ENCODE results near the gene FMO1. TPM values are rescaled to one million over a fixed set of nuclear protein-coding genes. Genes with fewer than 3 reads are reported as not detected.
A peak's percentile ranks its signal among the peaks of the same experiment; 100 is the strongest.

Gene FMO1
- polyA plus RNA-seq (2013, experiment 1 of 2) = not detected
- polyA plus RNA-seq (2013, experiment 2 of 2) = not detected

GRCh38 chr1:171248302-171248701, at the start of gene FMO1:
TSS of gene FMO1 (plus strand) at chr1:171248494. CDS start at chr1:171258088, 9,594 bp downstream.
- H3K4me3 ChIP-seq (ENCODE audit: low read length) = no peak within 1 kb of the TSS
- WGBS = 96% methylated on average over 4 of the region's 4 CpGs
- no peaks in the 10 kb centered on the region for H3K9me3 ChIP-seq (ENCODE audit: insufficient read depth, low read depth, low read length)
- peaks cover 5% of the 10 kb centered on the region; the same call in 1 of the 2 replicates for H3K27me3 ChIP-seq (ENCODE audit: insufficient read depth, low read length)
- no peak within 1 kb of the TSS for H3K9ac ChIP-seq (ENCODE audit: low read depth, low read length)
- peaks cover 20% of the 10 kb centered on the region; the same call in 1 of the 2 replicates for H3K4me1 ChIP-seq (ENCODE audit: insufficient read depth, low read length)
- H3K36me3 ChIP-seq (ENCODE audit: insufficient read depth, low read length) = no peaks in the 10 kb centered on the region
- H3K27ac ChIP-seq (ENCODE audit: low read depth, low read length) = no peak within 1 kb of the TSS

GRCh38 chr1:171204296-171204695, 44.0 kb upstream of the FMO1 start:
- H3K36me3 ChIP-seq (ENCODE audit: insufficient read depth, low read length) = no peaks in the 10 kb centered on the region
- H3K4me1 ChIP-seq (ENCODE audit: insufficient read depth, low read length) = peaks cover 10% of the 10 kb centered on the region; the same call in 1 of the 2 replicates
- no peak overlapping the region for H3K9ac ChIP-seq (ENCODE audit: low read depth, low read length)
- 95% methylated on average over 4 of the region's 5 CpGs for WGBS
- no peaks in the 10 kb centered on the region for H3K27me3 ChIP-seq (ENCODE audit: insufficient read depth, low read length)
- H3K4me3 ChIP-seq (ENCODE audit: low read length) = no peak overlapping the region
- H3K9me3 ChIP-seq (ENCODE audit: insufficient read depth, low read depth, low read length) = no peaks in the 10 kb centered on the region
- H3K27ac ChIP-seq (ENCODE audit: low read depth, low read length) = no peak overlapping the region

- H3K4me1 ChIP-seq (ENCODE audit: insufficient read depth, low read length) = peaks cover 28% of the 10 kb centered on the region
- no peak overlapping the region for H3K9ac ChIP-seq (ENCODE audit: low read depth, low read length)
- no peak overlapping the region for H3K4me3 ChIP-seq (ENCODE audit: low read length)
- no peak overlapping the region for H3K27ac ChIP-seq (ENCODE audit: low read depth, low read length)
- H3K36me3 ChIP-seq (ENCODE audit: insufficient read depth, low read length) = no peaks in the 10 kb centered on the region
- H3K9me3 ChIP-seq (ENCODE audit: insufficient read depth, low read depth, low read length) = no peaks in the 10 kb centered on the region
- WGBS = 86% methylated on average over 3 of the region's 3 CpGs
- no peaks in the 10 kb centered on the region for H3K27me3 ChIP-seq (ENCODE audit: insufficient read depth, low read length)
These were observed 41.9 kb upstream of the FMO1 start for GRCh38 chr1:171206204-171206977.

GRCh38 chr1:171206978-171207355, 41.3 kb upstream of the FMO1 start:
- H3K9me3 ChIP-seq (ENCODE audit: insufficient read depth, low read depth, low read length) = no peaks in the 10 kb centered on the region
- H3K27me3 ChIP-seq (ENCODE audit: insufficient read depth, low read length) = no peaks in the 10 kb centered on the region
- H3K4me1 ChIP-seq (ENCODE audit: insufficient read depth, low read length) = peaks cover 27% of the 10 kb centered on the region
- no peaks in the 10 kb centered on the region for H3K36me3 ChIP-seq (ENCODE audit: insufficient read depth, low read length)
- WGBS = 95% methylated on average over 1 of the region's 1 CpG
- H3K4me3 ChIP-seq (ENCODE audit: low read length) = no peak overlapping the region
- no peak overlapping the region for H3K27ac ChIP-seq (ENCODE audit: low read depth, low read length)
- H3K9ac ChIP-seq (ENCODE audit: low read depth, low read length) = no peak overlapping the region

- Histone ChIP-seq H3K4me1 (ENCODE audit: insufficient read depth, low read length) (peaks cover 26% of the 10 kb centered on the region), H3K9me3 (ENCODE audit: insufficient read depth, low read depth, low read length) (no peaks in the 10 kb centered on the region), H3K4me3 (ENCODE audit: low read length) (no peak overlapping the region), H3K36me3 (ENCODE audit: insufficient read depth, low read length) (no peaks in the 10 kb centered on the region), H3K27ac (ENCODE audit: low read depth, low read length) (no peak overlapping the region), H3K9ac (ENCODE audit: low read depth, low read length) (no peak overlapping the region), H3K27me3 (ENCODE audit: insufficient read depth, low read length) (no peaks in the 10 kb centered on the region)
- whole genome bisulfite sequencing = 100% methylated on average over 1 of the region's 2 CpGs
These were observed 40.9 kb upstream of the FMO1 start for GRCh38 chr1:171207377-171207776.

- Histone ChIP-seq H3K4me3 (ENCODE audit: low read length) (no peak overlapping the region), H3K9ac (ENCODE audit: low read depth, low read length) (no peak overlapping the region), H3K36me3 (ENCODE audit: insufficient read depth, low read length) (no peaks in the 10 kb centered on the region), H3K27me3 (ENCODE audit: insufficient read depth, low read length) (no peaks in the 10 kb centered on the region), H3K27ac (ENCODE audit: low read depth, low read length) (peak overlapping the region; percentile 8; the same call in 1 of the 2 replicates), H3K4me1 (ENCODE audit: insufficient read depth, low read length) (peaks cover 28% of the 10 kb centered on the region), H3K9me3 (ENCODE audit: insufficient read depth, low read depth, low read length) (no peaks in the 10 kb centered on the region)
- no CpG with 5 or more reads among the region's 1 CpG for WGBS
These were observed 37.9 kb upstream of the FMO1 start for GRCh38 chr1:171210355-171210754.

GRCh38 chr1:171212607-171213351, 35.5 kb upstream of the FMO1 start:
- no peak overlapping the region for H3K4me3 ChIP-seq (ENCODE audit: low read length)
- peaks cover 28% of the 10 kb centered on the region for H3K4me1 ChIP-seq (ENCODE audit: insufficient read depth, low read length)

GRCh38 chr1:171213559-171214454, 34.5 kb upstream of the FMO1 start:
- Histone ChIP-seq H3K9ac (ENCODE audit: low read depth, low read length) (no peak overlapping the region), H3K4me1 (ENCODE audit: insufficient read depth, low read length) (peaks cover 32% of the 10 kb centered on the region), H3K27ac (ENCODE audit: low read depth, low read length) (no peak overlapping the region), H3K27me3 (ENCODE audit: insufficient read depth, low read length) (no peaks in the 10 kb centered on the region), H3K4me3 (ENCODE audit: low read length) (no peak overlapping the region), H3K36me3 (ENCODE audit: insufficient read depth, low read length) (no peaks in the 10 kb centered on the region), H3K9me3 (ENCODE audit: insufficient read depth, low read depth, low read length) (no peaks in the 10 kb centered on the region)
- 88% methylated on average over 12 of the region's 12 CpGs for WGBS

More at GRCh38 chr1:171212607-171213351, 35.5 kb upstream of the FMO1 start:
- H3K9me3 ChIP-seq (ENCODE audit: insufficient read depth, low read depth, low read length) = no peaks in the 10 kb centered on the region
- H3K36me3 ChIP-seq (ENCODE audit: insufficient read depth, low read length) = no peaks in the 10 kb centered on the region
- no peaks in the 10 kb centered on the region for H3K27me3 ChIP-seq (ENCODE audit: insufficient read depth, low read length)
- no peak overlapping the region for H3K27ac ChIP-seq (ENCODE audit: low read depth, low read length)
- H3K9ac ChIP-seq (ENCODE audit: low read depth, low read length) = no peak overlapping the region
- 88% methylated on average over 3 of the region's 3 CpGs for WGBS

- Histone ChIP-seq H3K4me3 (ENCODE audit: low read length) (no peak overlapping the region), H3K9ac (ENCODE audit: low read depth, low read length) (no peak overlapping the region), H3K4me1 (ENCODE audit: insufficient read depth, low read length) (peaks cover 40% of the 10 kb centered on the region), H3K27ac (ENCODE audit: low read depth, low read length) (no peak overlapping the region), H3K9me3 (ENCODE audit: insufficient read depth, low read depth, low read length) (no peaks in the 10 kb centered on the region), H3K27me3 (ENCODE audit: insufficient read depth, low read length) (no peaks in the 10 kb centered on the region), H3K36me3 (ENCODE audit: insufficient read depth, low read length) (no peaks in the 10 kb centered on the region)
- 94% methylated on average over 9 of the region's 9 CpGs for WGBS
These were observed 30.4 kb upstream of the FMO1 start for GRCh38 chr1:171217658-171218443.

- Histone ChIP-seq H3K27ac (ENCODE audit: low read depth, low read length) (peak overlapping the region; percentile 98), H3K4me1 (ENCODE audit: insufficient read depth, low read length) (peaks cover 42% of the 10 kb centered on the region), H3K36me3 (ENCODE audit: insufficient read depth, low read length) (no peaks in the 10 kb centered on the region), H3K4me3 (ENCODE audit: low read length) (no peak overlapping the region), H3K27me3 (ENCODE audit: insufficient read depth, low read length) (no peaks in the 10 kb centered on the region), H3K9me3 (ENCODE audit: insufficient read depth, low read depth, low read length) (no peaks in the 10 kb centered on the region), H3K9ac (ENCODE audit: low read depth, low read length) (peak overlapping the region; percentile 86; the same call in 1 of the 2 replicates)
- 89% methylated on average over 1 of the region's 1 CpG for WGBS
These were observed 29.6 kb upstream of the FMO1 start for GRCh38 chr1:171218661-171219060.
